Measurements from ENCODE around the gene SCG5. TPM values are rescaled to one million over a fixed set of nuclear protein-coding genes. Genes with fewer than 3 reads are reported as not detected.
A peak's percentile ranks its signal among the peaks of the same experiment; 100 is the strongest.

Gene SCG5
- total and polyA plus RNA-seq, 2 of the 13 experiments (the other 11 are each of a cell fraction or from before 2014, with no cell fraction given) = 2.3 to 3.5 TPM

GRCh38 chr15:32709295-32710033, 68.0 kb downstream of the SCG5 start (continued):
- TF ChIP-seq TFDP1 (CRISPR knock-in tag; IDR thresholded peaks at IDR 0.05; ENCODE audit: borderline replicate concordance) = no peak
- no peak for TF ChIP-seq ZNF879 (CRISPR knock-in tag; IDR thresholded peaks at IDR 0.05)
- TF ChIP-seq ZNF276 (CRISPR knock-in tag; IDR thresholded peaks at IDR 0.05; ENCODE audit: low read depth) = no peak
- no peak for TF ChIP-seq ZNF749 (CRISPR knock-in tag; IDR thresholded peaks at IDR 0.05; ENCODE audit: borderline replicate concordance)
- TF ChIP-seq FOXO1 (CRISPR knock-in tag; IDR thresholded peaks at IDR 0.05) = peak; percentile 18; the same call in 1 of the 2 replicates
- 0 out of 2 replicates have a peak, but pooled peaks have one; percentile 17 for TF ChIP-seq MIER2 (CRISPR knock-in tag; IDR thresholded peaks at IDR 0.05)
- no peak for TF ChIP-seq RBM39 (IDR thresholded peaks at IDR 0.05; ENCODE audit: low read depth, low read length, poor library complexity, severe bottlenecking)
- no peak for TF ChIP-seq DBP (CRISPR knock-in tag; IDR thresholded peaks at IDR 0.05; ENCODE audit: not compliant biosample characterization)
- no peak for TF ChIP-seq DR1 (CRISPR knock-in tag; IDR thresholded peaks at IDR 0.05)
- TF ChIP-seq IKZF5 (CRISPR knock-in tag; IDR thresholded peaks at IDR 0.05) = no peak
- TF ChIP-seq ZNF543 (CRISPR knock-in tag; IDR thresholded peaks at IDR 0.05) = no peak
- TF ChIP-seq ZGPAT (CRISPR knock-in tag; IDR thresholded peaks at IDR 0.05) = 0 out of 2 replicates have a peak, but pooled peaks have one; percentile 30
- TF ChIP-seq HDAC1 (CRISPR knock-in tag; IDR thresholded peaks at IDR 0.05) = peak; percentile 61; the same call in 1 of the 2 replicates
- TF ChIP-seq TBX3 (IDR thresholded peaks at IDR 0.05; ENCODE audit: borderline replicate concordance) = no peak
- no peak for TF ChIP-seq ZNF136 (CRISPR knock-in tag; IDR thresholded peaks at IDR 0.05; ENCODE audit: low read depth)
- TF ChIP-seq RFX1 (IDR thresholded peaks at IDR 0.05) = no peak
- no peak for TF ChIP-seq ELK4 (CRISPR knock-in tag; IDR thresholded peaks at IDR 0.05; ENCODE audit: borderline replicate concordance)
- no peak for TF ChIP-seq TARDBP (CRISPR knock-in tag; IDR thresholded peaks at IDR 0.05)
- TF ChIP-seq ZFP1 (CRISPR knock-in tag; IDR thresholded peaks at IDR 0.05) = no peak
- no peak for TF ChIP-seq SNAPC5 (CRISPR knock-in tag; IDR thresholded peaks at IDR 0.05; ENCODE audit: borderline replicate concordance)
- no peak for TF ChIP-seq SP140L (CRISPR knock-in tag; IDR thresholded peaks at IDR 0.05; ENCODE audit: borderline replicate concordance)
